ENCODE measurements around the gene MYOF. TPM values are rescaled to one million over a fixed set of nuclear protein-coding genes. Genes with fewer than 3 reads are reported as not detected.
"Not testable (repeated sequence)": the region's sequence is repeated elsewhere in the genome, so short reads cannot be mapped to it uniquely, and the experiment has no call there.

The MYOF gene
- polyA plus RNA-seq, 1 donor (not counting 4 experiments of a cell fraction or from before 2014, with no cell fraction given) = 232 TPM

DNA sequence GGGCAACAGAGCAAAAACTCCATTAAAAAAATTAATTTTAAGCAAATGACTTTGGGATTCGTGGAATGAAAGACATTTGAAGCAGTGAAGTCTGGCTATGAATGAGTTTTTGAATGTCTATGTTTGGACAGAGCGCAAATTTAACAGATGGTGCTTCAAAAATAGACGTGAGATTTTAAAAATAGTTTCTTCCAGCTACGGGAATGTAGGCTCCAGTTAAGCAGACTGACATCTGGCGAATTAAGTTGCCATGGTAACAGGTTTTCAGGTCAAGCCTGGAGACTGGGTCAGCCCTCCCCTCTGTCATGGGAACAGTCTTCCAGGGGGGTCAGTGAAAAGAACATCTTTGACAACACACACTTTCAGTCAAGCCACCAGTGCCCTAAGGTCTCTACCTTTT, 62.0 kb downstream of the MYOF start:
- Histone ChIP-seq H3K9me3 (ENCODE audit: control insufficient read depth, low read depth, low read length) (no peaks in the 10 kb centered on the region), H3K79me2 (ENCODE audit: control insufficient read depth, insufficient read depth, low read length) (peaks cover 34% of the 10 kb centered on the region), H3K27ac (ENCODE audit: control insufficient read depth, insufficient read depth, low read length) (no peak overlapping the region), H2AFZ (ENCODE audit: control insufficient read depth, low read length) (no peak overlapping the region), H3K36me3 (ENCODE audit: control insufficient read depth in 2 of 2, extremely low read depth in 1 of 2, insufficient read depth in 2 of 2, low read length in 2 of 2) (peaks cover 40 to 51% of the 10 kb centered on the region in 2 experiments), H3K27me3 (ENCODE audit: control insufficient read depth, extremely low read depth, insufficient read depth, low read length) (no peaks in the 10 kb centered on the region), H3K9me1 (ENCODE audit: control insufficient read depth, extremely low read depth, insufficient read depth, low read length) (no peaks in the 10 kb centered on the region), H3K4me2 (ENCODE audit: control insufficient read depth, extremely low read depth, insufficient read depth, low read depth, low read length) (no peak overlapping the region), H3K4me3 (ENCODE audit: control insufficient read depth in 2 of 3, extremely low read depth in 1 of 3, insufficient read depth in 2 of 3, low read depth in 1 of 3, low read length in 3 of 3) (no peak overlapping the region), H3K4me1 (ENCODE audit: control insufficient read depth, extremely low read depth, insufficient read depth, low read length) (peaks cover 6% of the 10 kb centered on the region), H3K9ac (ENCODE audit: control insufficient read depth, extremely low read depth, insufficient read depth, low read length) (no peak overlapping the region), H4K20me1 (ENCODE audit: control insufficient read depth, extremely low read depth, insufficient read depth, low read length) (no peaks in the 10 kb centered on the region)
- DNase-seq (ENCODE audit: low read depth, low spot score) = no peak
- dilution Hi-C loops (cut with MboI; ENCODE audit: extremely low pct_ligation_motif_present, low sequenced_read_pairs) = no loop called here
- FAIRE-seq = no peak
- TF ChIP-seq, protein P1, sequence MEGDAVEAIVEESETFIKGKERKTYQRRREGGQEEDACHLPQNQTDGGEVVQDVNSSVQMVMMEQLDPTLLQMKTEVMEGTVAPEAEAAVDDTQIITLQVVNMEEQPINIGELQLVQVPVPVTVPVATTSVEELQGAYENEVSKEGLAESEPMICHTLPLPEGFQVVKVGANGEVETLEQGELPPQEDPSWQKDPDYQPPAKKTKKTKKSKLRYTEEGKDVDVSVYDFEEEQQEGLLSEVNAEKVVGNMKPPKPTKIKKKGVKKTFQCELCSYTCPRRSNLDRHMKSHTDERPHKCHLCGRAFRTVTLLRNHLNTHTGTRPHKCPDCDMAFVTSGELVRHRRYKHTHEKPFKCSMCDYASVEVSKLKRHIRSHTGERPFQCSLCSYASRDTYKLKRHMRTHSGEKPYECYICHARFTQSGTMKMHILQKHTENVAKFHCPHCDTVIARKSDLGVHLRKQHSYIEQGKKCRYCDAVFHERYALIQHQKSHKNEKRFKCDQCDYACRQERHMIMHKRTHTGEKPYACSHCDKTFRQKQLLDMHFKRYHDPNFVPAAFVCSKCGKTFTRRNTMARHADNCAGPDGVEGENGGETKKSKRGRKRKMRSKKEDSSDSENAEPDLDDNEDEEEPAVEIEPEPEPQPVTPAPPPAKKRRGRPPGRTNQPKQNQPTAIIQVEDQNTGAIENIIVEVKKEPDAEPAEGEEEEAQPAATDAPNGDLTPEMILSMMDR (optimal IDR thresholded peaks at IDR 0.05 in 1 of 3, IDR thresholded peaks at IDR 0.05 in 1 of 3, conservative IDR thresholded peaks at IDR 0.05 in 1 of 3; ENCODE audit: extremely low read depth in 1 of 3, insufficient read depth in 2 of 3, low read length in 3 of 3) = no peak
- no peak for TF ChIP-seq EZH2 (IDR thresholded peaks at IDR 0.05; ENCODE audit: low read length)

DNA sequence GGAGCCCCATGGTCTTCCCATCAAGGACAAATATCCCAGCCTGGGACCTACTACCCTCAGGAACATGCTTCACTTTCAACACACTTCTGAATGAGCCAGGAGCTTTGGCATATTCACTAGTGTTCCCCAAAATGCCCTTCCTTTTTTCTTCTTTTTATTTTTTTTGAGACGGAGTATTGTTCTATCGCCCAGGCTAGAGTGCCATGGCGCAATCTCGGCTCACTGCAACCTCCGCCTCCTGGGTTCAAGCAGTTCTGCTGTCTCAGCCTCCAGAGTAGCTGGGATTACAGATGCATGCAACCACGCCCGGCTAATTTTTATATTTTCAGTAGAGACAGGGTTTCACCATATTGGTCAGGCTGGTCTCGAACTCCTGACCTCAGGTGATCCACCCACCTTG, 63.1 kb downstream of the MYOF start:
- H3K9ac ChIP-seq (ENCODE audit: control insufficient read depth, extremely low read depth, insufficient read depth, low read length); H3K27ac ChIP-seq (ENCODE audit: control insufficient read depth, insufficient read depth, low read length); H4K20me1 ChIP-seq (ENCODE audit: control insufficient read depth, extremely low read depth, insufficient read depth, low read length); H3K27me3 ChIP-seq (ENCODE audit: control insufficient read depth, extremely low read depth, insufficient read depth, low read length); H3K9me1 ChIP-seq (ENCODE audit: control insufficient read depth, extremely low read depth, insufficient read depth, low read length); H3K4me3 ChIP-seq (ENCODE audit: control insufficient read depth in 2 of 3, extremely low read depth in 1 of 3, insufficient read depth in 2 of 3, low read depth in 1 of 3, low read length in 3 of 3); FAIRE-seq; H3K9me3 ChIP-seq (ENCODE audit: control insufficient read depth, low read depth, low read length); DNase-seq (ENCODE audit: low read depth, low spot score); H2AFZ ChIP-seq (ENCODE audit: control insufficient read depth, low read length); dilution Hi-C loops (cut with MboI; ENCODE audit: extremely low pct_ligation_motif_present, low sequenced_read_pairs); H3K4me2 ChIP-seq (ENCODE audit: control insufficient read depth, extremely low read depth, insufficient read depth, low read depth, low read length); H3K4me1 ChIP-seq (ENCODE audit: control insufficient read depth, extremely low read depth, insufficient read depth, low read length): not testable (repeated sequence)
- Histone ChIP-seq H3K79me2 (ENCODE audit: control insufficient read depth, insufficient read depth, low read length) (peaks cover 30% of the 10 kb centered on the region), H3K36me3 (ENCODE audit: control insufficient read depth in 2 of 2, extremely low read depth in 1 of 2, insufficient read depth in 2 of 2, low read length in 2 of 2) (peaks cover 34 to 47% of the 10 kb centered on the region in 2 experiments)

DNA sequence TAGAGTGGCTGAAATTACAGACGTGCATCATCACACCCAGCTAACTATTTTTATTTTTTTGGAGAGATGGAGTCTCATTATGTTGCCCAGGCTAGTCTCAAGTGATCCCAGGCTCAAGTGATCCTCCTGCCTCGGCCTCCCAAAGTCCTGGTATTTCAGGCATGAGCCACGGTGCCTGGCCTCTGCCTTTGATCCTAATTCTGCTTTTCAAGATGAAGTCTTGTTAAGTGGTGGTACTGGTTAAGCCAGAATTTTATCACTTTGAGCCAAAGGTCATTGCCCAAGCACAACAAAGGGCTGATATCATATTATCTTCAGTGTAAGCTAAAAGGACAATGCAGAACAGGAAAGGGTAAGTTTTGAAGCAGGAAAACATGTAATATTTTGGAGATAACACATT, 64.2 kb downstream of the MYOF start:
- no peak for TF ChIP-seq EZH2 (IDR thresholded peaks at IDR 0.05; ENCODE audit: low read length)
- TF ChIP-seq, protein P1 (optimal IDR thresholded peaks at IDR 0.05 in 1 of 3, IDR thresholded peaks at IDR 0.05 in 1 of 3, conservative IDR thresholded peaks at IDR 0.05 in 1 of 3; ENCODE audit: extremely low read depth in 1 of 3, insufficient read depth in 2 of 3, low read length in 3 of 3) = no peak
- H3K9me3 ChIP-seq (ENCODE audit: control insufficient read depth, low read depth, low read length) = no peaks in the 10 kb centered on the region
- no peaks in the 10 kb centered on the region for H4K20me1 ChIP-seq (ENCODE audit: control insufficient read depth, extremely low read depth, insufficient read depth, low read length)
- H3K9ac ChIP-seq (ENCODE audit: control insufficient read depth, extremely low read depth, insufficient read depth, low read length) = no peak overlapping the region
- H3K36me3 ChIP-seq (ENCODE audit: control insufficient read depth in 2 of 2, extremely low read depth in 1 of 2, insufficient read depth in 2 of 2, low read length in 2 of 2) = peaks cover 27 to 39% of the 10 kb centered on the region in 2 experiments
- DNase-seq (ENCODE audit: low read depth, low spot score) = no peak
- peaks cover 26% of the 10 kb centered on the region for H3K79me2 ChIP-seq (ENCODE audit: control insufficient read depth, insufficient read depth, low read length)
- no peaks in the 10 kb centered on the region for H3K9me1 ChIP-seq (ENCODE audit: control insufficient read depth, extremely low read depth, insufficient read depth, low read length)
- no peak overlapping the region for H3K27ac ChIP-seq (ENCODE audit: control insufficient read depth, insufficient read depth, low read length)
- no peak overlapping the region for H2AFZ ChIP-seq (ENCODE audit: control insufficient read depth, low read length)
- H3K4me2 ChIP-seq (ENCODE audit: control insufficient read depth, extremely low read depth, insufficient read depth, low read depth, low read length) = no peak overlapping the region
- peaks cover 11% of the 10 kb centered on the region for H3K4me1 ChIP-seq (ENCODE audit: control insufficient read depth, extremely low read depth, insufficient read depth, low read length)
- FAIRE-seq = no peak
- H3K27me3 ChIP-seq (ENCODE audit: control insufficient read depth, extremely low read depth, insufficient read depth, low read length) = no peaks in the 10 kb centered on the region
- dilution Hi-C loops (cut with MboI; ENCODE audit: extremely low pct_ligation_motif_present, low sequenced_read_pairs) = no loop called here
- no peak overlapping the region for H3K4me3 ChIP-seq (ENCODE audit: control insufficient read depth in 2 of 3, extremely low read depth in 1 of 3, insufficient read depth in 2 of 3, low read depth in 1 of 3, low read length in 3 of 3)
